Measurements from ENCODE around the gene RAB18. TPM values are rescaled to one million over a fixed set of nuclear protein-coding genes. Genes with fewer than 3 reads are reported as not detected.

RAB18 gene
- total RNA-seq, 1 experiment from 2014 or later: 89.4 TPM

GRCh38 chr10:27542812-27543211 is 38.7 kb downstream of the RAB18 start:
- Mint-ChIP-seq H3K27ac (no peak overlapping the region), H3K36me3 (ENCODE audit: insufficient read depth in 1 of 3, low read depth in 3 of 3) (peaks cover 0 to 25% (median 11%) of the 10 kb centered on the region in 3 experiments; a peak in 5 of 7 replicates)

More at GRCh38 chr10:27542812-27543211, 38.7 kb downstream of the RAB18 start:
- Histone ChIP-seq H3K23me2 (ENCODE audit: insufficient read length, low read depth, low read length, poor library complexity, severe bottlenecking) (no peaks in the 10 kb centered on the region), H2BK120ac (ENCODE audit: low read depth, low read length, poor library complexity, severe bottlenecking) (no peak overlapping the region), H2BK5ac (ENCODE audit: insufficient read length, low read length) (no peak overlapping the region), H2AFZ (ENCODE audit: low read length) (no peak overlapping the region), H3K9ac (ENCODE audit: extremely low read depth, insufficient read length, low read length) (no peak overlapping the region), H3K79me2 (ENCODE audit: insufficient read depth, low read length) (no peaks in the 10 kb centered on the region), H3K56ac (ENCODE audit: insufficient read length, low read depth, low read length) (no peak overlapping the region), H3K18ac (ENCODE audit: insufficient read length, low read depth, low read length) (no peak overlapping the region), H3K27ac (ENCODE audit: insufficient read length, low read depth, low read length) (no peak overlapping the region), H4K91ac (ENCODE audit: insufficient read length, low read depth, low read length) (no peak overlapping the region), H4K8ac (replicated peaks; ENCODE audit: insufficient read length, low read depth, low read length) (no peak overlapping the region), H3K4ac (ENCODE audit: low read depth, low read length) (no peak overlapping the region), H3T11ph (ENCODE audit: low read length) (no peak overlapping the region), H3K23ac (ENCODE audit: insufficient read length, low read depth, low read length) (no peak overlapping the region), H3K14ac (ENCODE audit: insufficient read depth, low read length) (no peak overlapping the region), H2BK12ac (ENCODE audit: insufficient read length, low read depth, low read length) (no peak overlapping the region), H3K9me3 (ENCODE audit: control insufficient read depth, low read depth, low read length) (no peaks in the 10 kb centered on the region), H3K4me2 (ENCODE audit: insufficient read depth, insufficient read length, low read length) (no peak overlapping the region), H2BK15ac (ENCODE audit: low read depth, low read length) (no peak overlapping the region), H4K5ac (ENCODE audit: insufficient read length, low read depth, low read length) (no peak overlapping the region), H4K20me1 (ENCODE audit: control insufficient read depth, insufficient read depth, insufficient read length) (no peaks in the 10 kb centered on the region), H3K4me1 (ENCODE audit: insufficient read depth, low read length) (no peaks in the 10 kb centered on the region), H2AK5ac (ENCODE audit: insufficient read length, low read length) (no peak overlapping the region), H3K27me3 (ENCODE audit: insufficient read depth, low read length) (no peaks in the 10 kb centered on the region), H3K79me1 (ENCODE audit: insufficient read depth, low read depth, low read length, poor library complexity, severe bottlenecking) (no peaks in the 10 kb centered on the region), H2BK20ac (ENCODE audit: low read depth, low read length, poor library complexity, severe bottlenecking) (no peak overlapping the region)
- H3K4me3 Mint-ChIP-seq: no peak overlapping the region
- DNase-seq: no peak
- H3K27me3 Mint-ChIP-seq (ENCODE audit: low read depth): no peaks in the 10 kb centered on the region
- H3K9me3 Mint-ChIP-seq: no peaks in the 10 kb centered on the region; a peak in 1 of 5 replicates
- no CpG with 5 or more reads among the region's 2 CpGs for WGBS (ENCODE audit: extremely low coverage, insufficient read length, low lambda C conversion rate)
- TF ChIP-seq, protein P1, sequence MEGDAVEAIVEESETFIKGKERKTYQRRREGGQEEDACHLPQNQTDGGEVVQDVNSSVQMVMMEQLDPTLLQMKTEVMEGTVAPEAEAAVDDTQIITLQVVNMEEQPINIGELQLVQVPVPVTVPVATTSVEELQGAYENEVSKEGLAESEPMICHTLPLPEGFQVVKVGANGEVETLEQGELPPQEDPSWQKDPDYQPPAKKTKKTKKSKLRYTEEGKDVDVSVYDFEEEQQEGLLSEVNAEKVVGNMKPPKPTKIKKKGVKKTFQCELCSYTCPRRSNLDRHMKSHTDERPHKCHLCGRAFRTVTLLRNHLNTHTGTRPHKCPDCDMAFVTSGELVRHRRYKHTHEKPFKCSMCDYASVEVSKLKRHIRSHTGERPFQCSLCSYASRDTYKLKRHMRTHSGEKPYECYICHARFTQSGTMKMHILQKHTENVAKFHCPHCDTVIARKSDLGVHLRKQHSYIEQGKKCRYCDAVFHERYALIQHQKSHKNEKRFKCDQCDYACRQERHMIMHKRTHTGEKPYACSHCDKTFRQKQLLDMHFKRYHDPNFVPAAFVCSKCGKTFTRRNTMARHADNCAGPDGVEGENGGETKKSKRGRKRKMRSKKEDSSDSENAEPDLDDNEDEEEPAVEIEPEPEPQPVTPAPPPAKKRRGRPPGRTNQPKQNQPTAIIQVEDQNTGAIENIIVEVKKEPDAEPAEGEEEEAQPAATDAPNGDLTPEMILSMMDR (conservative IDR thresholded peaks at IDR 0.05): no peak
- H3K4me1 Mint-ChIP-seq: peaks cover 8 to 9% of the 10 kb centered on the region in 2 experiments
